ELR (cell line): ENCODE measurements around the gene UMAD1.
A peak's percentile ranks its signal among the peaks of the same experiment; 100 is the strongest.

Source experiments
- DNase-seq: peaks from one replicate; pipeline ENCODE4 v3.0.0-alpha.2; 2015; ENCODE audit warnings: low read depth

The UMAD1 gene

GRCh38 chr7:7883394-7883793, 242.8 kb downstream of the UMAD1 start:
- no peak for DNase-seq

DNA sequence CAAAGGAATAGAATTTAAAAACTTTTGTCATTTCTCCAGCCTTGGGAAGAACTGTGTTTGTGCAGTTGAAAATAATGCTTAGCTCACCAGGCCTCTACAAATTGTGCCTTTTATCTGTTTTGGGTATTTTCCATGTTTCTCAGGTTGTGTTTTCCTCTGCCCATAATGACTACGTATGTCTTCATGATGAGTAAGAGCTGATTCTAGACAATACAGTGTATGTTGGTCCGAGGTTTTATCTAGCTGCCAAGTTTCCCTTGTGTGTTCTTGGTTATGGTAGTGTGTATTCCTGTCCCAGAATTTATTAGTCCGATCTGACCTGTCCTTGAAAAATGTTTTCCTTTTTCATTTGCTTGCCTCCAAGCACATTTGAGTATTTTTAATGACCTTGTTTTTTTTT, 244.3 kb downstream of the UMAD1 start:
- peak; percentile 20 for DNase-seq

DNA sequence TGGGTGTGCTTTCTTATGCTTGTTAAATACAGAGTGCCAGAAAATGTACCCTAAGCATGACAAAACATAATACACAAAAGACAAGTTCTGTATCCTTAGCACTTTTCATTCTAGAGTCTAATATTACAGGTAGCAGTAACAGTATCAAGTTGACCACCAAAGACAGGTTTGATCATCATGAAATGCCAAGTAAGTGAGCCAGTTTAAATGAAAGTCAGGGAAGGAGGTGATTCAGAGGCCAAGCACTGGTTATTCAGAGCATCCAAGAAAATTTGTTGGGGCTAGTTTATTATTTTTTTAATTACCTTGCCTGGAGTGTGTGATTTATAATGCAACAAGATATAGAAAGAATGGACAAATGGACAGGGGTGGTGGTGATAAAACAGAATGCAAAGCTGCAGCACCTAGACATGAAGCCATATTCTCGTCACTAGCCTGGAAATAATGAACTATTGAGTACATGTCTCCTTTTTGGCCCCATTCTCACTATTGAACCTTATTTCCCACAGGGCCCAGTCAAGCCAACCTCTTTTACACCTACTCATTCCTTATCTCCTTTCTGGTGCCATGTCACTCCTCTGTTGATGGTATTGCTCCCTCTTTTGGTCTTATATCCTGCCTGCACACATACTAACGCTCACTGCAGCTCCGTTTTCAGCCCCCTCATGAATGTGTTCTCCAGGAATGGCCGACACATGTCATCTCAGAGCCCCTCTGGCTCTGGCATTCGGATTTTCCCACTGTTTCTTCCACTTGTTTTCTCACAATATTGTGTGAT, 249.4 kb downstream of the UMAD1 start:
- peak; percentile 19 for DNase-seq

DNA sequence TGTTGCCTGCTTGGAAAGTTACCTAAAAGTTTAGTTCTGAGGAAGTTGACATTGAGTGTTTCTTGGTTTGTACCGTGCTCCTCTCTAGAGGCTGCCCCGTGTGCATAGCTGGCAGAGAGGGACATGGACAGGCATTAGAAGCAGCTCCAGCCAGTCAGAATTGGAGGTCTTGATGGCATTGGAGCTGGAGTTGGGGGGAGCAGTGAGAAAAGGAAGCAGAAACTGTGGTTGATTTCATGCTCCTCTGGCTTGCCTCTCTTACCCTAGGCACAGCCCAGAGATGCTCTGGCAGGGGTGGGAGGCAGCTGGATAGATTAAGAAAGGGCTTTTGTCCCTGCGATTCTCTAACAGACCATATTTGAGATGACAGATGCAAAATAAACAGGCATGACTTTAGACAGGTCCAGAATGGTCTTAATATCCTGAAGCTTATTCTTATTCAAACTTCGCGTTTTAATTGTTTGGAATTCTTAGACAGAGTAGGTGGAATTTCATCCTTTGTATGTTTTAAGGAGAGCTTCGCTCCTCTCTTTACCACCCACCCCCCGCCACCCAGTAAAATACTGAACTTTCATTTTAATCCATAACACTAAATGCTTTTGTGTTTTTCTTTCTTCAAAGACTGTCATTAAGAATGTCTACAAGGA, 254.6 kb downstream of the UMAD1 start:
- no peak for DNase-seq

GRCh38 chr7:7895754-7896153, 255.2 kb downstream of the UMAD1 start:
- no peak for DNase-seq

DNA sequence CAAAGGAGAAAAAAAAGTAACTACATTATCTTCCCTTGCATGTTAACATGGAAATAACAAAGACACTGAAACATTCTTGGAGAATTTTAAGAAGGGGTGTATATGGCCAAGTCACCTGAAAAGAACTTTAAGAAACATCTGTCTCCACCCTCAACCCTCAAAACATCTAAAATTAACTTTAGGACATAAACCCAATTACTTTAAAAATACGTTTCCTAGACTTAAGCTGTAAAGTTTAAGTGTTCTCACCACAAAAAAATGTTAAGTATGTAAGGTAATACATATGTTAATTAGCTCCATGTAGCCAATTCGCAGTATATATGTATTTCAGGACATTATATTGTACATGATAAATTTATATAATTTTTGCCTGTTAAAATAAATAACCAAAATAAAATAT, 257.0 kb downstream of the UMAD1 start:
- no peak for DNase-seq

- DNase-seq: no peak
These were observed 257.5 kb downstream of the UMAD1 start for GRCh38 chr7:7897949-7898515.

DNA sequence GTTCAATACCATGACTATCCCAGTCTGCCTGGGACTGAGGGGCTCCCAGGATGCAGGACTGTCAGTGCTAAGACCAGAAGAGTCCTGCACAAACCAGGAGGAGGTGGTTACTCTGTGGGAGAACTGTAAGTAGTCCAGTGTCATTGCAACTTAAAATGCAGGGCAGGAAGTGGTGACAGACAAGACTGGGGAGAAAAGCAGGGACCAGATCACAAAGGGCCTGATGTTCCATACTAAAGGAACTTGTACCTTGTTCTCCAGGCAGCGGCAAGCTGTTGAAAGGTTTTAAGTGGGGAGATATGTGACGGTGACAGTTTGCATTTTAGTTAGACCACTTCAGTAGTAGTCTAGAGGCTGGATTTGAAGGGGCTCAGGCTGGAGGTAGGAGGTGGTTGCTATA, 262.3 kb downstream of the UMAD1 start:
- DNase-seq: no peak

GRCh38 chr7:7907306-7907705, 266.8 kb downstream of the UMAD1 start:
- DNase-seq: no peak

- no peak for DNase-seq
These were observed 268.1 kb downstream of the UMAD1 start for GRCh38 chr7:7908622-7909145.

GRCh38 chr7:7909376-7909775, 268.8 kb downstream of the UMAD1 start:
- DNase-seq: no peak

- peak; percentile 82 for DNase-seq
These were observed 271.0 kb downstream of the UMAD1 start for GRCh38 chr7:7911369-7912123.

DNA sequence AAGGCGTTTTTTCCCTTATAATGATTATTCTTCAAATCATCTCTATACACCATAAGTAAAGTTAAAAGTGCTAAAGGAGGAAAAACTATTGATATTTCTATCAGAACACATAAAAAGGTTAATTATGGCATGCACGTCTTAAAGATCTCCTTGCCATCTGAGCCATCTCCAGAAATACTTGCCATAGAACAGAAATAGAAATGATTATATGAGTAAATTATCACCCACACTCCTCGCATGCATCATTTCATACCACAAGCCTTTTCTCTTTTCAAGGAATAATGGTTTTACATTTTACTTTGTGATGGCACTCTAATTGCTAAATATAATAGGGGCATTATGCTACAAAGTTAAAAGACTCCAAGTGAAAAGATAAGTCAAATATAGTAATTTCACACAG, 272.4 kb downstream of the UMAD1 start:
- no peak for DNase-seq

GRCh38 chr7:7913504-7913903, 273.0 kb downstream of the UMAD1 start:
- DNase-seq: no peak

DNA sequence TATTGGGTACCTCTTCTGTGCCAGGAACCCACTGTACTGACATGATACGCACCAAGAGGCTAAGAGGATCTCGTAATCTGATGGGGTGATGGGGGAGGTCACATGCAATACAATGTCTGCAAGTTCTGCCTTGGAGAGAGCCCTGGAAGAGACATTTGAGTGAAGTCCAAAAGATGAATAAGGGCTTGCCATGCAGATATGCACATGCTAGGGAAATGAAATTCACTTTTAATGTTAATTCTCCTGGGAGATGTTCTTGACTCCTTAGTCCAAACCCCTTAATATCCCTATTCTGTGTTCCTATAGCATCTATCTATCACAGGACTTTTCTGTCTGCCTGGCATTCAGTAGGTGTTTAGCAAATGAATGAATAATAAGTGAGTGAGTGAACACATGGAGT, 274.0 kb downstream of the UMAD1 start:
- DNase-seq: no peak

GRCh38 chr7:7916064-7916463, 275.5 kb downstream of the UMAD1 start:
- no peak for DNase-seq

- no peak for DNase-seq
These were observed 277.0 kb downstream of the UMAD1 start for GRCh38 chr7:7917593-7917992.

GRCh38 chr7:7918736-7919448, 278.3 kb downstream of the UMAD1 start:
- no peak for DNase-seq

GRCh38 chr7:7919449-7919945, 278.9 kb downstream of the UMAD1 start:
- no peak for DNase-seq

- DNase-seq: no peak
These were observed 279.5 kb downstream of the UMAD1 start for GRCh38 chr7:7920056-7920455.

DNA sequence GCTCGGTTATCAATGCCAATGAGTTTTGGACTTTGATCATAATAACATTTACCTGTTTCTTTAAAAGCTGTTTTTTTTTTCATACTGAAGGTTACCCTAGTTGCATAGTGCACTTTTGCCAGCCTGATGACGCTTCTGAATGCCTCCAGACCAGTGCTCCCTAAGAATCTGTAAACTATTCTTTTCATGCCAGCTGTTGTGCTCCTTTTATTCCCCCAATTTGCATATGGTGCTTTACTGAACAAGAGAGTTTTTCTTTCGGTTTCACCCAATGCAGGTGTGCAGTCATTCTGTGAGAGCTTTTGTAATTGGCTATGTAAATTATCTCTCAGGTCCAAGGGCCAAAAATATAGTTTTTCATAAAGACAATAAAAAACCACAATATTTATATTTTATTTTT, 279.9 kb downstream of the UMAD1 start:
- DNase-seq: no peak

DNA sequence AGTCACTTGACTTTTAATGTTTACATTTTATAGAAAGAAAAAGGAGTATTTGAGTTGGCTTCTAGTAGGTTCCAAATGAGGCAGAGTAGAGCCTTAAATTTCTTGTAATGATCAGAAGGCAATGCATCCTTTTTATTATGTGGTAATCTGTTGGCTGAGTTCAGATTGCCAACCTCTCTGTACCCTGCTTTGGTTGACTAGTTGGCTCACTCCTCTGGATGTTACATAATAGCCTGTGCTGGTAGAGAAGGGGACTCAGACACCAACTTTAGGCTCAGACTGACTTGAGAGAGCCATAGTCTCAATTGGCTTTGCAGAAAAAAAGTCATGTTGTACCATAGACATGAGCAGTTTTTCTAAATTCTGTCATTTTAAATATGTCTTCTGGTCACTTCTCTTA, 281.3 kb downstream of the UMAD1 start:
- DNase-seq: no peak
